MCF 10A (cell line): ENCODE data around the gene PSMB10. TPM values are rescaled to one million over a fixed set of nuclear protein-coding genes. Genes with fewer than 3 reads are reported as not detected.

Experiments
- BruUV-seq: library from RNA; stranded (reverse); fragments of 400-500 nt; replicated peaks from 2 replicates; lab custom pipeline; 2021; lab: Mats Ljungman, UMichigan
- CTCF ChIA-PET: fragments of 300-600 bp; sonication (Branson Sonifier 250); formaldehyde crosslinking; extraction: SDS; loops from one replicate; lab custom pipeline; 2021; ENCODE audit warnings: antibody characterized with exemption, inconsistent platforms; lab: Yijun Ruan, JAX
- POLR2A ChIA-PET: fragments of 300-600, 350-650 bp; sonication (Branson Sonifier 250); formaldehyde crosslinking; extraction: SDS; loops from one replicate; lab custom pipeline; 2020; ENCODE audit warnings: antibody characterized with exemption, inconsistent platforms; lab: Yijun Ruan, JAX
- DNase-seq: peaks from one replicate; pipeline ENCODE4 v3.0.0-alpha.2; 2018; ENCODE audit not compliant: unreplicated experiment
- H3K27ac Mint-ChIP-seq: one replicate; pipeline ENCODE4 v1.8.0; 2022; ENCODE audit warnings: mild to moderate bottlenecking, low read depth, mixed read lengths; ENCODE audit not compliant: unreplicated experiment
- H3K27me3 Mint-ChIP-seq: one replicate; pipeline ENCODE4 v1.8.0; 2022; ENCODE audit warnings: mixed read lengths; ENCODE audit not compliant: insufficient read depth, unreplicated experiment
- H3K36me3 Mint-ChIP-seq: one replicate; pipeline ENCODE4 v1.8.0; 2022; ENCODE audit warnings: mild to moderate bottlenecking, moderate library complexity, mixed read lengths; ENCODE audit not compliant: insufficient read depth, unreplicated experiment
- H3K4me1 Mint-ChIP-seq: one replicate; pipeline ENCODE4 v1.8.0; 2022; ENCODE audit warnings: mixed read lengths; ENCODE audit not compliant: insufficient read depth, unreplicated experiment
- H3K4me3 Mint-ChIP-seq: one replicate; pipeline ENCODE4 v1.8.0; 2022; ENCODE audit warnings: mild to moderate bottlenecking, moderate library complexity, mixed read lengths; ENCODE audit not compliant: unreplicated experiment
- H3K9me3 Mint-ChIP-seq: one replicate; pipeline ENCODE4 v1.8.0; 2022; ENCODE audit warnings: mixed read lengths; ENCODE audit not compliant: unreplicated experiment
- CTCF ChIP-seq: fragments of 200-600 bp; IDR thresholded peaks from one replicate; pipeline ENCODE4 v1.8.0; 2022; ENCODE audit warnings: antibody characterized with exemption, mild to moderate bottlenecking; ENCODE audit not compliant: unreplicated experiment
- intact Hi-C: fragments of 100-400 bp; cut with micrococcal nuclease; formaldehyde crosslinking; loops from 2 replicates; pipeline ENCODE4 v1.14.1; 2022
- total RNA-seq: library from RNA; stranded (reverse); gene quantifications from 2 replicates; pipeline ENCODE4 v1.2.3, GENCODE V29; 2022

PSMB10 gene
- total RNA-seq, 1 experiment from 2014 or later = 32.7 TPM

DNA sequence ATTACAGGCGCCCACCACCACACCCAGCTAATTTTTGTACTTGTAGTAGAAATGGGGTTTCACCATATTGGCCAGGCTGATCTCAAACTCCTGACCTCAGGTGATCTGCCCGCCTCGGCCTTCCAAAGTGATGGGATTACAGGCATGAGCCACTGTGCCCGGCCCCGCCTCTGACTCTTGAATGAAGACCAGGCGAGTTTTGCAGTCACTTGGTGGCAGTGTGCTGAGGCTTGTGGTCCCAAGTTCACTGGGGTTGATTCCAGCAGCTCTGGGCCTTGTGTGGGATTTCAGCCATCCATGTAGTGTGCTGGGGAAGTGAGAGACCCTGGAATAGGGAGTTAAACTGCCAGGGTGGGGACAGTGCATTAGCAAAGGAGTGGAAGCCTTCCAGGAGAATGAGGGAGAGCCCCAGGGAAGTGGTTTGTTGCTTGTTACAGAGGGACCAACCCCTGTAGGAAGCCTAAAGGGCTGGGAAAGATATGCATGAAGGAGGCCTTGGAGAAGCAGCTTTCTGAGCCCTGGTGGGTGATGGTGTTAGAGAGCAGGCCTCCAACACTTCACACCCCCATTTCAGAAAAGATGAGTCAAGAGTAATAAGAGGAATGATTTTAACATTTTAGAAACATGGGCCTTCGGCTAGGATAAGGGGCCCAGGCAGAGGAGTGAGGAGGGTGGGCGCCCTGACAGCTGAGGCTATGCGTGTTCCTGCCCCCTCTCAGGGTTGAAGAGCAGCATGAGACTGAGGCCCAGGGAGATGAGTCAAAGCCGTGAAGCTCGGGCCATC, 29.1 kb downstream of the PSMB10 start:
- no peak for DNase-seq
- Mint-ChIP-seq H3K4me1 (no peaks in the 10 kb centered on the region), H3K9me3 (no peaks in the 10 kb centered on the region), H3K36me3 (peaks cover 53% of the 10 kb centered on the region), H3K27me3 (no peaks in the 10 kb centered on the region), H3K27ac (no peak overlapping the region), H3K4me3 (no peak overlapping the region)
- BruUV-seq = no TSS peak
- ChIA-PET CTCF (interaction anchor here (1.2 to 2.6 kb wide), 3 partner anchors 12 to 91 kb away, joined by 4 to 10 read pairs (median 6); partner anchors contain the start of gene NRN1L), POLR2A (interaction anchor here (0.5 to 1.4 kb wide), 5 partner anchors 14 to 140 kb away, joined by 3 read pairs; partner anchors contain the start of gene PSKH1)
- TF ChIP-seq CTCF = no peak
- intact Hi-C loops = no loop called here

DNA sequence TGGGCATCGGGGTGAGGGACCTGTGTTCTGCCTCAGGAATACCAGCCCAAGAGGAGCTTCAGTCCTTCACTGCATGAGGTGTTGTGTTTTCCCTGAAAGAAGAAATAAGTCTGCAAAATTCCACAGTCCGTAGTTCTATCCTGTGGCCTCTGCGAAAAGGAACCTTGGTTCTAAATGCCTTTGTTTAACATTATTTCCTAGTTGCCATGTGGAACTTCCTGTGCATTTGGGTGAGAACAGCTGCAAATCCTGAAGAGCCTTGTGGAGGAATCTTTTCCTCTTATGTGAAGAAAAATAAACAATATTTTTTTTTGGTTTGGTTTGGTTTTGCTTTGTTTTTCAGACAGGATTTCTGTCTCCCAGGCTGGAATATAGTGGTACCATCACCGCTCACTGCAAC, 33.8 kb downstream of the PSMB10 start:
- no peak overlapping the region for H3K4me3 Mint-ChIP-seq
- H3K4me1 Mint-ChIP-seq = no peaks in the 10 kb centered on the region
- DNase-seq = no peak
- no peak for TF ChIP-seq CTCF
- intact Hi-C loops = no loop called here
- ChIA-PET POLR2A (no interaction called here), CTCF (interaction anchor here (0.5 to 3.0 kb wide), 5 partner anchors 12 to 765 kb away, joined by 3 to 11 read pairs (median 5); partner anchors contain the start of gene NRN1L)
- H3K27me3 Mint-ChIP-seq = no peaks in the 10 kb centered on the region
- no TSS peak for BruUV-seq
- no peak overlapping the region for H3K27ac Mint-ChIP-seq
- peaks cover 46% of the 10 kb centered on the region for H3K36me3 Mint-ChIP-seq
- H3K9me3 Mint-ChIP-seq = no peaks in the 10 kb centered on the region

- H3K4me3 Mint-ChIP-seq = no peak overlapping the region
- H3K9me3 Mint-ChIP-seq = no peaks in the 10 kb centered on the region
- peaks cover 52% of the 10 kb centered on the region for H3K36me3 Mint-ChIP-seq
- no TSS peak for BruUV-seq
- H3K27ac Mint-ChIP-seq = no peak overlapping the region
- intact Hi-C loops = no loop called here
- TF ChIP-seq CTCF = no peak
- ChIA-PET CTCF (interaction anchor here (0.6 to 1.0 kb wide), 3 partner anchors 14 to 169 kb away, joined by 3 to 5 read pairs (median 3); no protein-coding TSS in a partner anchor), POLR2A (no interaction called here)
- DNase-seq = no peak
- no peaks in the 10 kb centered on the region for H3K4me1 Mint-ChIP-seq
- no peaks in the 10 kb centered on the region for H3K27me3 Mint-ChIP-seq
These were observed 34.9 kb downstream of the PSMB10 start for GRCh38 chr16:67901734-67902133.

GRCh38 chr16:67897231-67897630, 39.4 kb downstream of the PSMB10 start:
- no peak for TF ChIP-seq CTCF
- no peak for DNase-seq
- intact Hi-C loops = no loop called here
- CTCF ChIA-PET = interaction anchor here (0.6 to 3.2 kb wide), 11 partner anchors 9 to 87 kb away, joined by 3 to 16 read pairs (median 4); partner anchors contain the start of genes NRN1L and SLC12A4
- peaks cover 27% of the 10 kb centered on the region for H3K36me3 Mint-ChIP-seq
- H3K4me3 Mint-ChIP-seq = no peak overlapping the region
- no TSS peak for BruUV-seq
- POLR2A ChIA-PET = interaction anchor here (0.6 to 3.9 kb wide), 9 partner anchors 9 to 302 kb away, joined by 3 to 12 read pairs (median 3); partner anchors contain the start of genes NRN1L and RANBP10
- H3K27me3 Mint-ChIP-seq = no peaks in the 10 kb centered on the region
- peaks cover 13% of the 10 kb centered on the region for H3K4me1 Mint-ChIP-seq
- no peak overlapping the region for H3K27ac Mint-ChIP-seq
- H3K9me3 Mint-ChIP-seq = no peaks in the 10 kb centered on the region
